Stomach (tissue), 4 donors: Measurements from ENCODE around the gene C19orf85.

ENCODE experiments used
- EP300 ChIP-seq: sonication (generic); formaldehyde crosslinking; IDR thresholded peaks from one replicate; pipeline ENCODE4 v1.6.1; 2017; ENCODE audit warnings: antibody characterized with exemption
- POLR2A ChIP-seq, 4 donors: fragments of 450-650 bp; IDR thresholded peaks; one replicate each; pipeline ENCODE4 v1.6.1; 2016; ENCODE audit warnings: antibody characterized with exemption in 4 of 4, control low read depth in 2 of 4, mild to moderate bottlenecking in 1 of 4, moderate library complexity in 1 of 4
- POLR2AphosphoS5 ChIP-seq, 3 donors: sonication (generic); formaldehyde crosslinking; IDR thresholded peaks; one replicate each; pipeline ENCODE4 v1.6.1; 2016; ENCODE audit warnings: antibody characterized with exemption in 3 of 3
- TF ChIP-seq, protein P1 (sequence below), 7 experiments: fragments of 450-650 bp in 4 of 7; fragments of 200-600 bp in 3 of 7; sonication (generic) in 3 of 7; IDR thresholded peaks; one replicate each; pipeline ENCODE4 v1.5.1; 2016 to 2019; ENCODE audit warnings: antibody characterized with exemption in 7 of 7, control low read depth in 2 of 7, mild to moderate bottlenecking in 1 of 7

DNA sequence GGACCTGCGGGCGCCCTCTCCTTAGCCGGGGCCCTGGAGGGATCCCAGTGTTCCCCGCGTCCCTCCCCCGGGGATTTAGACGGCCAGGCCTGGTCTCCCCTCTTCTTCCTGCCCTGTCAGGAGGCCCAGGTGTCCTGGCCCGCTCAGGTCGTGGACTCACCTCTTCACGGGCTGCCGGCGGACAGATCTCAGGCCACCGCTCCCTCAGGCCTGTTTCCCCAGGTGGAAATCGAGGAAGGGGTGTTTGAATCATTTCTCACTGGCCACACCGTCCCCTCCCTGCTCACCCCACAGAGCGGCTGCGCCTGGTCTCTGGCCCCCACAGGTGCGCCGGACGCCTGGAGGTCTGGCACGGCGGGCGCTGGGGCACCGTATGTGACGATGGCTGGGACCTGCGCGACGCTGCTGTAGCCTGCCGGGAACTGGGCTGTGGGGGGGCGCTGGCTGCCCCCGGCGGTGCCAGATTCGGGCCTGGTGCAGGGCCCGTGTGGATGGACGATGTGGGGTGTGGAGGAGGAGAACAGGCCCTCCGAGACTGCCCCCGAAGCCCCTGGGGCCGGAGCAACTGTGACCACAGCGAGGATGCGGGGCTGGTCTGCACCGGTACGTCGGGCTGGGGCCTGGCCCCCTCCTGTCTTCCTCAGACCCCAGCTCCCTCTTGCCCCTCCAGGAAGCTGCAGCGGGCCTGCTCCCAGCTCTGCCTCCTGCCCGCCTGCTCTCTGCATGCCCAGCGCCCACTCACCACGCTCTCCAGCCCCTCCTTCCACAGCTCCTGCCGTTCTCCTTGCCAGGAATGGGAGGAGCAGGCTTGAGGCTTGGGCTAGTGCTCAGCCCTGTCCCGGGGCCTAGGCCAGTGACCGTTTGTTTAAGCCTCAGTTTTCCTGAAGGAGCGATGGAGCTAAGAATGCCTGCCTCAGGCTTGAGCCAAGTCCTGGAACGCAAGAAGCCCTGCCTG lies 26.2 kb upstream of the C19orf85 start:
- TF ChIP-seq, protein P1, sequence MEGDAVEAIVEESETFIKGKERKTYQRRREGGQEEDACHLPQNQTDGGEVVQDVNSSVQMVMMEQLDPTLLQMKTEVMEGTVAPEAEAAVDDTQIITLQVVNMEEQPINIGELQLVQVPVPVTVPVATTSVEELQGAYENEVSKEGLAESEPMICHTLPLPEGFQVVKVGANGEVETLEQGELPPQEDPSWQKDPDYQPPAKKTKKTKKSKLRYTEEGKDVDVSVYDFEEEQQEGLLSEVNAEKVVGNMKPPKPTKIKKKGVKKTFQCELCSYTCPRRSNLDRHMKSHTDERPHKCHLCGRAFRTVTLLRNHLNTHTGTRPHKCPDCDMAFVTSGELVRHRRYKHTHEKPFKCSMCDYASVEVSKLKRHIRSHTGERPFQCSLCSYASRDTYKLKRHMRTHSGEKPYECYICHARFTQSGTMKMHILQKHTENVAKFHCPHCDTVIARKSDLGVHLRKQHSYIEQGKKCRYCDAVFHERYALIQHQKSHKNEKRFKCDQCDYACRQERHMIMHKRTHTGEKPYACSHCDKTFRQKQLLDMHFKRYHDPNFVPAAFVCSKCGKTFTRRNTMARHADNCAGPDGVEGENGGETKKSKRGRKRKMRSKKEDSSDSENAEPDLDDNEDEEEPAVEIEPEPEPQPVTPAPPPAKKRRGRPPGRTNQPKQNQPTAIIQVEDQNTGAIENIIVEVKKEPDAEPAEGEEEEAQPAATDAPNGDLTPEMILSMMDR (IDR thresholded peaks at IDR 0.05), result no peak
- TF ChIP-seq POLR2A (IDR thresholded peaks at IDR 0.05) (no peak), EP300 (no peak), POLR2AphosphoS5 (IDR thresholded peaks at IDR 0.05) (no peak)
